Loucy (cell line): ENCODE results near the gene DENND6B.

ENCODE experiments used
- H2AFZ ChIP-seq: fragments of 200-600 bp; sonication (generic); 2 replicates; pipeline ENCODE4 v1.6.0; 2016; ENCODE audit warnings: antibody characterized with exemption, mild to moderate bottlenecking, low read length, moderate library complexity
- H3F3A ChIP-seq: fragments of 200-600 bp; 2 replicates; pipeline ENCODE4 v1.6.0; 2016; ENCODE audit warnings: antibody characterized with exemption, low read depth, mild to moderate bottlenecking
- H3K27me3 ChIP-seq: fragments of 200-600 bp; sonication (generic); 2 replicates; pipeline ENCODE4 v1.6.1; 2014; ENCODE audit warnings: low read length, mild to moderate bottlenecking; ENCODE audit not compliant: insufficient read depth, poor library complexity, severe bottlenecking
- H3K36me3 ChIP-seq: fragments of 200-600 bp; sonication (generic); 2 replicates; pipeline ENCODE4 v1.6.1; 2016; ENCODE audit warnings: low read length; ENCODE audit not compliant: insufficient read depth
- H3K4me1 ChIP-seq: fragments of 200-600 bp; sonication (generic); 2 replicates; pipeline ENCODE4 v1.5.1; 2014; ENCODE audit warnings: low read length, mild to moderate bottlenecking; ENCODE audit not compliant: insufficient read depth, poor library complexity, severe bottlenecking
- H3K4me2 ChIP-seq: fragments of 200-600 bp; sonication (generic); 2 replicates; pipeline ENCODE4 v1.6.0; 2014; ENCODE audit warnings: antibody characterized with exemption, low read length, low read depth, mild to moderate bottlenecking; ENCODE audit not compliant: poor library complexity, severe bottlenecking
- H3K4me3 ChIP-seq: fragments of 200-600 bp; sonication (generic); 2 replicates; pipeline ENCODE4 v1.5.1; 2014; ENCODE audit warnings: low read length, mild to moderate bottlenecking, mixed read lengths; ENCODE audit not compliant: poor library complexity, severe bottlenecking
- H3K79me2 ChIP-seq: fragments of 200-600 bp; sonication (generic); 2 replicates; pipeline ENCODE4 v1.6.1; 2014; ENCODE audit warnings: low read length; ENCODE audit not compliant: insufficient read depth
- H3K9ac ChIP-seq: fragments of 200-600 bp; sonication (generic); 2 replicates; pipeline ENCODE4 v1.6.0; 2014; ENCODE audit warnings: mild to moderate bottlenecking, low read depth, low read length, moderate library complexity; ENCODE audit not compliant: poor library complexity, severe bottlenecking
- H3K9me2 ChIP-seq: fragments of 200-600 bp; sonication (generic); replicated peaks from 2 replicates; pipeline ENCODE4 v1.6.1; 2016; ENCODE audit warnings: low read depth, low read length, mixed read lengths
- H3K9me3 ChIP-seq: fragments of 200-600 bp; sonication (generic); 2 replicates; pipeline ENCODE4 v1.6.1; 2014; ENCODE audit warnings: mild to moderate bottlenecking, antibody characterized with exemption, low read length, low read depth; ENCODE audit not compliant: insufficient read depth
- H4K20me1 ChIP-seq: fragments of 200-600 bp; sonication (generic); 2 replicates; pipeline ENCODE4 v1.6.0; 2014; ENCODE audit warnings: antibody characterized with exemption, low read length, mild to moderate bottlenecking; ENCODE audit not compliant: insufficient read depth, poor library complexity, severe bottlenecking
- EZH2phosphoT487 ChIP-seq: fragments of 200-600 bp; IDR thresholded peaks from 2 replicates; pipeline ENCODE4 v1.6.1; 2018; ENCODE audit warnings: antibody characterized with exemption, mild to moderate bottlenecking, moderate library complexity, borderline replicate concordance
- TF ChIP-seq, protein P1 (sequence below): fragments of 200-600 bp; sonication (generic); conservative IDR thresholded peaks from 2 replicates; pipeline ENCODE4 v1.5.1; 2014; ENCODE audit warnings: mild to moderate bottlenecking, antibody characterized with exemption, low read length

DENND6B gene

DNA sequence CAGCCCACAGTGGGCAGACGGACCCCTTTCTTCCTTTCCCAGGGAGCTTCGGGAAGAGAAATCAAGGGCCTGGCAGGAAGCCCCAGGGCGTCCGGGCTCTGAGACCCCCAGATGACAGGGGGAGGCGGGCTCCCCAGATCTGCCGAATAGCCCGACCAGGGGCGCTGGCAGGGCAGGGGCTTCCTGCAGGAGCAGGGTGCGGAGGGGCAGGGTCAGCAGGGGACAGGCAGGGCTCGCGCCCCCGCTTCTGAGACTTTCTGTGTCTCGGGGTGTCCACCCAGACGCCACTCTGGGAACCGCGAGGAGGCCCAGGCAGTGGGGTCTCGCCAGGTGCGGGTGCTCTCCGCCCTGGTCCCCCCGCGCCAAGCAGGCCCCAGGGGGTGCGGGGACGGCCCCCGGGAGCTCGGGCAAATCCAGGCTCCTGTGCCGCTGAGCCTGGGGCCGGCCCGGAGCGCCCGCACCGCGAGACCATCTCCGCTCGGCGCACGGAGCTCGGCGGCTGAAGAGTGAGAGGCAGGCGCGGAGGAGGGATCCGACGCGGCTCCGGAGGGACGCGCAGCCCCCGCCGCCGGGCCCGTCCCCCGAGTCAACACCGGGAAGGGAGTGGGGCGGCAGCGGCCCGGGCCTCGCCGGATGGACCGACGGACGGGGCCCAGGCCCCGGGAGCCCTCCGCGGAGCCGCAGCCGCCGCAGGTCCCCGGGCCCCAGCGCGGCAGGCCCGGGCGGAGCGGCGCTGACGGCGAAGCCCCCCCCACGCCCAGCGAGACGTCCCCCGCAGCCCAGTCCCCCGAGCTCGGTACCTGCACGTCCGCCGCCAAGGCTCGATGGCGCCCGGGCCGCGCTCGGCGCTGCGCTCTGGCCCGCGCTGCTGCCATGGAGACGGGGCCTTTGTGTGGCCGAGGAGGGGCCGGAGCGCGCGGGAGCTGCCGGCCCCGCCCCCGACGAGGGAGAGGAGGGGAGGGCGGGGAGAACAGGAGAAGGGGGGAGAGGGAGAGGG is 19.8 kb downstream of the DENND6B start, which contains the start of gene PLXNB2:
PLXNB2 (minus strand) TSS at position 894 of the 997 bp plus-strand sequence. CDS start 17,062 bp downstream, outside the sequence.
- H3K36me3 ChIP-seq, result no peaks in the 10 kb centered on the region
- no peaks in the 10 kb centered on the region for H3K9me2 ChIP-seq
- H3K27me3 ChIP-seq, result no peaks in the 10 kb centered on the region
- H2AFZ ChIP-seq, result 0 out of 2 replicates have a peak within 1 kb of the TSS, but pooled peaks have one; percentile 12
- H3K79me2 ChIP-seq, result peaks cover 37% of the 10 kb centered on the region
- 0 out of 2 replicates have a peak, but pooled peaks cover 5% of the 10 kb centered on the region for H3F3A ChIP-seq
- peak within 1 kb of the TSS; percentile 80 for H3K9ac ChIP-seq
- TF ChIP-seq EZH2phosphoT487, result no peak
- TF ChIP-seq, protein P1, sequence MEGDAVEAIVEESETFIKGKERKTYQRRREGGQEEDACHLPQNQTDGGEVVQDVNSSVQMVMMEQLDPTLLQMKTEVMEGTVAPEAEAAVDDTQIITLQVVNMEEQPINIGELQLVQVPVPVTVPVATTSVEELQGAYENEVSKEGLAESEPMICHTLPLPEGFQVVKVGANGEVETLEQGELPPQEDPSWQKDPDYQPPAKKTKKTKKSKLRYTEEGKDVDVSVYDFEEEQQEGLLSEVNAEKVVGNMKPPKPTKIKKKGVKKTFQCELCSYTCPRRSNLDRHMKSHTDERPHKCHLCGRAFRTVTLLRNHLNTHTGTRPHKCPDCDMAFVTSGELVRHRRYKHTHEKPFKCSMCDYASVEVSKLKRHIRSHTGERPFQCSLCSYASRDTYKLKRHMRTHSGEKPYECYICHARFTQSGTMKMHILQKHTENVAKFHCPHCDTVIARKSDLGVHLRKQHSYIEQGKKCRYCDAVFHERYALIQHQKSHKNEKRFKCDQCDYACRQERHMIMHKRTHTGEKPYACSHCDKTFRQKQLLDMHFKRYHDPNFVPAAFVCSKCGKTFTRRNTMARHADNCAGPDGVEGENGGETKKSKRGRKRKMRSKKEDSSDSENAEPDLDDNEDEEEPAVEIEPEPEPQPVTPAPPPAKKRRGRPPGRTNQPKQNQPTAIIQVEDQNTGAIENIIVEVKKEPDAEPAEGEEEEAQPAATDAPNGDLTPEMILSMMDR, result no peak
- H3K4me3 ChIP-seq, result peak within 1 kb of the TSS; percentile 76
- no peaks in the 10 kb centered on the region for H3K9me3 ChIP-seq
- peak within 1 kb of the TSS; percentile 86 for H3K4me2 ChIP-seq
- H4K20me1 ChIP-seq, result peaks cover 10% of the 10 kb centered on the region
- H3K4me1 ChIP-seq, result peaks cover 75% of the 10 kb centered on the region

- Histone ChIP-seq H3K9ac (peak overlapping the region; percentile 80), H3K9me3 (no peaks in the 10 kb centered on the region), H3K9me2 (no peaks in the 10 kb centered on the region), H3K4me2 (peak overlapping the region; percentile 86), H3K79me2 (peaks cover 45% of the 10 kb centered on the region), H3K4me1 (peaks cover 79% of the 10 kb centered on the region), H4K20me1 (peaks cover 10% of the 10 kb centered on the region), H3K4me3 (peak overlapping the region; percentile 76), H3F3A (0 out of 2 replicates have a peak, but pooled peaks cover 5% of the 10 kb centered on the region), H3K27me3 (no peaks in the 10 kb centered on the region), H2AFZ (no peak overlapping the region), H3K36me3 (no peaks in the 10 kb centered on the region)
- TF ChIP-seq EZH2phosphoT487, result no peak
- TF ChIP-seq, protein P1, result no peak
Measured at GRCh38 chr22:50305923-50306566, 20.8 kb downstream of the DENND6B start.

- Histone ChIP-seq H3K4me1 (peaks cover 81% of the 10 kb centered on the region), H3K36me3 (no peaks in the 10 kb centered on the region), H3K9me3 (no peaks in the 10 kb centered on the region), H3K79me2 (peaks cover 50% of the 10 kb centered on the region), H3F3A (0 out of 2 replicates have a peak, but pooled peaks cover 5% of the 10 kb centered on the region), H3K4me2 (peak overlapping the region; percentile 86), H3K27me3 (no peaks in the 10 kb centered on the region), H3K9me2 (no peaks in the 10 kb centered on the region), H4K20me1 (peaks cover 10% of the 10 kb centered on the region), H3K9ac (peak overlapping the region; percentile 80), H3K4me3 (peak overlapping the region; percentile 1), H2AFZ (no peak overlapping the region)
- TF ChIP-seq, protein P1, result no peak
- no peak for TF ChIP-seq EZH2phosphoT487
Measured at GRCh38 chr22:50305393-50305922, 21.4 kb downstream of the DENND6B start.
